GM18951 (cell line): ENCODE results near the gene NTPCR.

Experiments used
- POLR2A ChIP-seq: IDR thresholded peaks from 4 replicates; pipeline ENCODE4 v1.6.1; 2011; ENCODE audit warnings: mild to moderate bottlenecking; ENCODE audit not compliant: insufficient read length, insufficient read depth; ENCODE audit errors: extremely low read depth
- in situ Hi-C: fragments of 300-500 bp; cut with MboI; formaldehyde crosslinking; loops from one replicate; pipeline ENCODE4 v1.12.0; 2022; ENCODE audit warnings: low sequenced_read_pairs, mixed read lengths, inconsistent platforms; ENCODE audit not compliant: unreplicated experiment

The NTPCR gene

DNA sequence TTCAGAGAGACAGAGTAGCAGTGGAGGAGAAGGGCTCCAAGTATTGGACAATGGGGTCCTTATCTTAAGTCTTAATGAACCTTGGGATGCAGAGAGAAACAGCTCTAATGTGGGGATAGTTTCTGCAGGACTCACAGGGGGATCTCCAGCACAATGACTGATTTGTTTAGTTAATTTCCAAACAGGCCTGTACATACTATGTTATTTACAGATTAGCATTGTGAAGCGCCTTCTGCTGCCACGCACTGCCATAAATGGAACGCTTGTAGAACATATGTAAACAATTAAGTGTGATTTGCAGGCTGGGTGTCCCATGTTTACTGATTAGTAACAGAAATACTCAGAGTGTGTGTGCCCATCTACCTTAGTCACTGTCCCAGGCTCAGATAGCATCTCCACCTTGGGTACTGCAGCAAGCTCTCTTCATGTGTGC, 56.1 kb downstream of the NTPCR start:
- no peak for TF ChIP-seq POLR2A
- in situ Hi-C loops, result no loop called here

DNA sequence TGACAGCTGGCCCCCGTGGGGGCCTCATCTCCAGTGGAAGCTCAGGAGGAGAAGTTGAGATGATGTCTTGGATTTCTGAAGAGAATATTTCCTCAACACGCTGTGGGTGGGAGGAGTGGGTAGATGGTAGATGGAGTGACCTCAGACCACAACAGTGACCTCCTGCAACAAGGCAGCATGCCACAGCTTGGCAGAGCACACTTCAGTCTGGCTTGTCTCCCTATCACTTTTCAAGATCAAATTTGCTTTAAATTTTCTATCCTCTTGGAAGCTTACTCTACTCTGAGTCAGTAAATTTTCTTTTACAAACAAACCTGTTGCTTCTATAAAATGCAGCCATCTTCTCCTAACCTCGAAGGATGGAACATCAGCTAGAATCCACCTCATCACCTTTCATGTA, 59.7 kb downstream of the NTPCR start:
- in situ Hi-C loops, result no loop called here
- TF ChIP-seq POLR2A, result no peak

DNA sequence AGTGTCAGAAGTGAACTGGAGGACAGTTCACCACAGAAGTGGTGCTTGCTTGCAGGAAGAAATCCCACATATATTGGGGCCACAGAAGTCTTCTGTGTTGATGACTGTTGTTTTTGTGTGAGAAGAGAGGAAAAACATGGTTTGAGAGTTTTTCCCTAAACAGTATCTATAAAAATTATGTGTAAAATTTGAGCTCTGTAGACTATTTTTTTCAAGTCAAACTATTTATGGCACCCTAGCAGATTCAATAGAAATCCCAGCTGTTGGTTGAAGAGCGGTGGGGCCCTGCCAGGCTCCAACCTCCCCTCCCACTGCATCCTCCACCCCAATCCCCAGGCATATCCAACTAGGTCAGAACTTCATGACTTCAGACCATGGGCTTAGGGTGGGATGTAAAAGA, 61.6 kb downstream of the NTPCR start:
- TF ChIP-seq POLR2A, result no peak
- in situ Hi-C loops, result no loop called here

DNA sequence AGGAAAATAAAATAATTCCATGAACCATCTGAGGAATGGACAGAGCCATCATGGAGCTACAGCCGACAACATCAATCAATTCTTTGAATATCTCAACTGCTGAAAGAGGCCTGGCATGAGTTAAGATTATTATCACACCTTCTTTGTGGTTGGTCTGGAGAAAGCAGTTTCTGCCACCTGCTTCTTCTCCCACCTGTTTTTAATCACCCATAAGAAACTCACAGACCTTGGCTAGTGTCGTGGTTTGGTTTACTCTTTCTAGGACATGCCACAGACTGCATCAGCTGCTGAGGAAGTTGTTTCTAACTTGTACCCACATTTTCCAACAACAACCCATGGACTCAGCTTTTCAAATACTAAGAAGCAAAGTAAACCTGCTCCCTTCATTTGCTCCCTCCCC, 65.6 kb downstream of the NTPCR start:
- in situ Hi-C loops, result no loop called here
- no peak for TF ChIP-seq POLR2A

DNA sequence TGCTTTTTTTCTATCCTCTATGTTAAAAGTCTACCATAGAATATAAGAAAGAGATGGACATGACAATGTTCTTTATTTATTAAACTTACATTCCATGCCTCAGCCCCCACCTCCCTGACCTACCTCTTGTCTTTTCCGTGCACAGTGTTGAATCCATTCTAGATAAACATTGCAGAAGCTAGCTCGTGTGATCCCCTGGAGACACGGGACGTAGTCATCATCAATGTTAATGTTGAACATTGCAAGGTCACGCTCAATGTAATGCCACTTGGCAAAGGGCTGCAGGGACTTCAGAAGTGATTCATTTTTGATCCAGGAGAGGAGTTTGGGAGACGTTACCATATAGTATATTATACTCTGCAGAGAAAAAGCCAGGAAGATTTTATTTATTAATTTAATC, 66.4 kb downstream of the NTPCR start:
- TF ChIP-seq POLR2A, result no peak
- in situ Hi-C loops, result no loop called here

DNA sequence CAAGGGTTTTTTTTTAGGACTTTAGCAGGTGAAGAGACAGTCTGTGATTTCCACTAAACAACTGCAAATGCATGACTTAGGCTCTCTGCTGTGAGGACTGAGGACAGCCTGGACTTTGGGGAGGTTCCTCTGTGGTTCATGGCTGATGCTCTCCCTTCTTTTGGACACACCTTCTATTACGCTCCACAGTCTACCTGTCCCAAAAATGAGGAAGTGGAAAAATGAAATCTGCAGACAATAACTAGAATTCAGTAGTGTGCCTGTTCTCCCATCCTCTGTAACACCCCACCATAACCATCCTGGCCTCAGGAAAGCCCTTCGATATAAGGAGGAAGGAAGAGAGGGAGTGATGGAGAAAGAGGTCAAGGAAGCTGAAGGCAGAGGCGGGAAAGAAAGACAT, 68.7 kb downstream of the NTPCR start:
- no peak for TF ChIP-seq POLR2A
- in situ Hi-C loops, result no loop called here

DNA sequence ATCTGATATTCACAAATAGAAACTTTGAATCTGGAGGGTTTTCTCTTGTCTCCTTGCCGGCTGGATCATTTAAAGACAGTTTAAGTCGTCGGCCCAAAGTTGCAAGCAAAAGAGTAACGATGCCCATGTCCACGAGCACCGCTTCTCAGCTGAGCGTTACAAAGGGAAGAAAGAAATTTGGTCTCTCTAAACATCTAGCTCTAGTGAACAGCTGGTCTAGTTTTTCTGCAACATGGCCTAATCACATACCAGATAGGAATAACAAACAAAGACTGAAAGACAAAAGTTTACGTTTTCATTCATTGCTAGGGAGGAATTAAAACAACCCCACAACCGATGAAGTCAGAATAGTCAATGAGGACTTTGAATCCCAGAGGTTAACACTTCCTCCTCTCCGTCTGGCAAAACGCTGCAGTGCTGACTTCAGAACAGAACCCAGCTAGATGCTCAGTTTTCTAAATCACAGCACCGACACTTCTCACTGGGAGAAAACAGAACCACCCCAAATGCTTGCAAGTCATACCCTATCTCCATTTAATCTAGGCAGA, 69.4 kb downstream of the NTPCR start:
- in situ Hi-C loops, result no loop called here
- no peak for TF ChIP-seq POLR2A

DNA sequence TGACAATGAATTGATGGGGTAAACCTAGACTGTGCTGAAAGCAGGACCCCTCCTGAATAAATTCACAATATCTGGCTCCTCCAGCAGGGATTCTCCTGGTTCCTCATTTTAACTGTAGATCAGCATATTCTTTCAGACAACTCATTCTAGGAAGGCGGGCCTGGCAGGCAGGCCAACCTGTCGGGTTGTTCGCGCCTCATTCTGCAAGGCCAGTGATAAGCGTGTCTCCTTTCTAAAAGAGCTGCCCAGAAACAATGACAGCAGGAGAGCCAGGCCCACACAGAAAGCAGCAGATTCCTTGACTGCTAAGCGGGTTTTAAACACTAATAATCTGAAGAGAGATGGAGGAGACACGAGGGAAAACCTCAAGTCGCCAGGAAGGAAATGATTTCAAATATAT, 70.0 kb downstream of the NTPCR start:
- in situ Hi-C loops, result no loop called here
- no peak for TF ChIP-seq POLR2A

DNA sequence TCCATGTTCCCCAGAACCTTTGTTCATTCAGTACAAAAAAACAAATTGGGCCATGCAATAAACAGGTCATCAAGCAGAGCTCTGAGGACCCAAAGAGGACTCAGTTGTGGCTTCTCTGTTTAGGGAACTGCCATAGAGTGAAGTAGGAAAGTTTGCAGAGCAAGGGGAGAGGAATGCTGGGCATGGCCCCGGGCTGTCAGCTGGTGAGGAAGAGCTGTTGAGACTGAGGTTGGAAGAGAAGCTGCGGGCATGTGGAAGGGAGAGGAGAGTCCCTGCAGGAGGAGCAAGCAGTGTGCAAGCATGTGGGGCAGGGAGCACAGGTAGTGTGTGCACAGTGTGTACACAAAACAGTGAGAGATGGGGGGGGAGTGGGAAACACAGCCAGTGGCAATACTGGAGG, 71.8 kb downstream of the NTPCR start:
- in situ Hi-C loops, result no loop called here
- no peak for TF ChIP-seq POLR2A

DNA sequence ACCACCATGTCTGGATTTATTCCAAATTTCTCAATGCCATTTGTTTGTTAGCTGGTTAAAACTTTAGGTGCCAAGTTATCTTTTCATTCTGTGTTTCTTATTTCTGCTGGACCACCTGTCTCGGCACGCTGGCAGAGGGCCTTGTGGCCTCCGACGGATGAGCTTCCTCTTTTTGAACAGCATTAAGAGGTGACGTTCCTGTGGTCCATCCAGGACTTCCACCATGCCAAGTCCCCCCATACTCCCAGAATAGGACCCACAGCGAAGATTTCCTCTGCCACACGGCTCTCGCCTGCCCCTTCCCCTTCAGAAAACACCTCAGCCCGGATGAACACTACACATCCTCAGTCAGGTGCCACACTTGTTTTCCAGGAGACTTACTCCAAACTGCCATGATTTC, 73.8 kb downstream of the NTPCR start:
- no peak for TF ChIP-seq POLR2A
- in situ Hi-C loops, result no loop called here

DNA sequence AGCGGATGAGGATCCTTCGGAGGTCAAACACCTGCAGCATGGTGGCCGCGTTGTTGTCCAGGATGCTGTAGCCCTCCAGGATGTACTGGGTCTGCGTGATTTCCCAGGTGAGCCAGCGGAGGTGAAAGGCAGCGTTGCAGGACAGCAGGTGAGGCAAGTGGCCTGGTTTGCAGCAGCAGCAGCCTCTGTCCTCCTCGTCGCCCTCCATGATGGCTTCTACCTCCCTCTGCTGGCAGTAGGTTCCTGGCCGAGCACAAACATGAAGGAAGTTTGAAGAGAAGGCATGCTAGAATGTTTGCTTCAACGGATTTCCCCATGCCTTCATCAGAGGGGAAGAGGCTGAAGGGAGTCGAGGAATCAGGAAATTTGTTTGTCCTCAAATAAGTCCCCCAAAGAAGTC, 74.7 kb downstream of the NTPCR start:
- in situ Hi-C loops, result no loop called here

DNA sequence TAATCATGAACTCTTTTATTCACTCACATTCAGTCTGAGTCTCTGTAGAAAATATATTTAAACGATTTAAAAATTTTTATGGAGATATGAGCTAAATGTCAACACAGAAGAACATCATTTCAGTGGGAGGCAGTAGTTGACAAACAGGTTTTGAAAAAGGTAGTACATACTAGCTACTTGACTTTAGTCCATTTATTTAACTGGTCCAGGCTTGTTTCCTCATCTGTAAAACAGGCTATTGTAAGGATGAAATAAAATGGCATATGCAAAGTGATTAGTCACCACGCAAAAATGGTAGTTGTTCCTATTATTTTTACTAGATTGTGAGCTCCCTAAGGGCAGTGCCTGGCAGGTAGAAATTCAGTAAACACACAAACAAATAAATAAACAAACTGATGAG, 75.2 kb downstream of the NTPCR start:
- in situ Hi-C loops, result no loop called here

More for the DNA sequence above, 74.7 kb downstream of the NTPCR start:
- no peak for TF ChIP-seq POLR2A

DNA sequence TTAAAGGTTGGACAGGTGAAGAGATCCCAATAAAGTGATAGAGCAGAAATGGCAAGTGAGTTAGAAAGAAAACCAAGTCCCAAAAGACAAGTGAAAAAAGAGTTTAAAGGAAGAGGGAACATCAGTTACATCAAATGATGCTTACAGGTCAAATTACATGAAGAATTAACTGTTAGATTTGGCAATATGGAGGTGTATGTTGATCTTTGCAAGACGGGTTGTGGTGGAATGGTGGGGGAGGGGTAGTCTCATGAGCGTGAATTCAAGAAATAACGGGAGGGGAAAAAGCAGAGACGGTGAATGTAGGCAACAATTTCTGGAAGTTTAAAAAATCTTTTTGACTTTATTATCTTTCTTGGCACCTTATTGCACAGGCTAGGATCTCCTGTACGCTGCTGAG, 76.6 kb downstream of the NTPCR start:
- in situ Hi-C loops, result no loop called here
- TF ChIP-seq POLR2A, result no peak

More for the DNA sequence above, 75.2 kb downstream of the NTPCR start:
- no peak for TF ChIP-seq POLR2A

DNA sequence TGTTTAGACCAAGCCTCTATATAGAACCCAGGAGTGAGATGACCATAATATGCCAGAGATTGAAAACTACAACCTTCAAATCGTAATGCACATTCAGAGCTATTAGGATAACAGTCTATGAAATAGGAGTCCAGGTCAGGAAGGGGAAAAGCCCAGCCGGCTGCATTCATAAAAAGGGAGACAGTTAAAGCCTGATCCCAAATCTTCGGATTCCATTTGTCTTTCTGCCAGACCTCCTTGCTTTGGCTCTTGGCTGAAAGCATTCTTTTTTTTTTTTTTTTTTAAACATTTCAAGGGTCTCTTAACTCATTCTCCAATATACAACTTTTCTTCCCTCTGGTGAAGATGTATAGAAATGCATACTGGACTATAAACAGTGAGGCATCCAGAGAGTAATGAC, 81.1 kb downstream of the NTPCR start:
- TF ChIP-seq POLR2A, result no peak
- in situ Hi-C loops, result no loop called here

DNA sequence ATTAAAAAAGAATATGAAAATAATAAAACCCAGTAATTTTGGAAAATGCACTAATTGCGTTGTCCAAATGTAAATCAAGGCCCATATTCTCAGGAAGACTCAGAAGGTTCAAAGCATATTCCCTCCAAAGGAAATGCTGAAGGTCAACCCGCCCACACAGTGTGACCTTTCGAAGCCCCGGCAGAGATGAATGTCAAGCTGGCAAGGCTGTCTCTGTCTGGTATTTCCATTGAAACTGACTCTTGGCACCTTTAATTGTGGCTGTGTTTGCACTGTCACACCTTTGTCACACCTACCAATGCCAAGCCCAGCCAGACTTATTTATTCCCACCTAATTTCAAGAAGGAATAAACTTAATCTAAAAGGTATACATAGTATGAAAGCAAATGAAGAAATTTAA, 82.5 kb downstream of the NTPCR start:
- TF ChIP-seq POLR2A, result no peak
- in situ Hi-C loops, result no loop called here

DNA sequence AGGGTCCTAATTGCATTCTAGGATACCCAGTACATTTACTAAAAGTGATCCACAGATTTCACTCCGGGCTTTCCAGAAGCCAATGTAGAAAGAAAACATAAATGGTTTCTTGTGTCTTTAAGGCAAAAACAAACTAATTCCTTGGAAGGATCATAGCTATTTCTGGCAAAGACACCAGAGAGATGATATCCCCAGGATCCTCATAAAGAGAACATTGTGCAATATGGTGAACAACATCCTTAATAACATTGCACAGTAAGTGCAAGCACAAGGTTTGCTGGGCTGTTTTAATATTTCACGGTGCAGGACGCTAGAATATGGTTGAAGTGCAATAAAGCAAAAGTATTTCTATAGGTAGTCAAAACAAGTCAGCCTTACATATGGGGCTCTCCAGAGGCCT, 83.0 kb downstream of the NTPCR start:
- no peak for TF ChIP-seq POLR2A
- in situ Hi-C loops, result no loop called here
